Middle frontal gyrus (tissue), 1 donor: ENCODE measurements around the gene ZKSCAN5.

Source experiments
- DNase-seq: peaks from one replicate; pipeline ENCODE4 v3.0.0-alpha.2; 2015; ENCODE audit warnings: low spot score; ENCODE audit errors: extremely low spot score

Gene ZKSCAN5

DNA sequence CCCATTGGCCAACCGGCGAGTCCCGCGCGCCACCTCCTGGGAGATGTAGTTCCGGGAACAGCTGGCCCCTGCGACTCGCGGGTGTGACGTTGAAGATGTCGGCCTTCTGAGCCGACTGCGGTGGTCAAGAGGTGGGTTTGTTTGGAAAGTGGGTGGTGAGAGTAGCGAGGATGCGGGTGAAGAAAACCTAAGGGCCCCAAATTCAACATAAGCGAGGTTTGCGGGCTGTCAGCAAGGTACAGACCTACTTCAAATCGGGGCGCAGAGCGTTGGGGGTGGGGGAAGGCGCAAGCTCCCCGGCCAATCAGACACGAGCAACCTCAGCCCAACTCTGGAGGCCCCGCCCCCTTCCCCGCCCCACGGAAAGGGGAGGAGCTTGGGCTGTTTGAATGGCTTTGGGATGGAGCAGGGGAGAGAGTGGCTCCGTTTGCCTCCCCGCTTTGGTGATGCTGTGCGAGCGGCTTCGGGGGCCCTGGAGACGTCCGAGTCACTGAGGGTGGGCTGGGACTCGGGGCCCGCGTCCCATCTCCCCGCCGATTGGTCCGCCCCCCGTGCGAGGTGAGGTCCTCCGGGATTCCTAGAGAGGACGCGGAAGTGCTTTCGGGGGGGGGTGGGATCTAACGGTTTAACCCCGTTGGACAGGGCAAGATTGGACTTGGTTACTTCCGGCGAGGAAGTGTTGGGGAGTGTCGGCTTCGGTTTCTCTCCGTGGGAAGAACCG, at the start of gene ZKSCAN5:
Gene ZKSCAN5, plus strand, starts transcription at position 60 of the 721 bp plus-strand sequence. CDS start 1,383 bp downstream, outside the sequence.
- DNase-seq, result peak; percentile 89

DNA sequence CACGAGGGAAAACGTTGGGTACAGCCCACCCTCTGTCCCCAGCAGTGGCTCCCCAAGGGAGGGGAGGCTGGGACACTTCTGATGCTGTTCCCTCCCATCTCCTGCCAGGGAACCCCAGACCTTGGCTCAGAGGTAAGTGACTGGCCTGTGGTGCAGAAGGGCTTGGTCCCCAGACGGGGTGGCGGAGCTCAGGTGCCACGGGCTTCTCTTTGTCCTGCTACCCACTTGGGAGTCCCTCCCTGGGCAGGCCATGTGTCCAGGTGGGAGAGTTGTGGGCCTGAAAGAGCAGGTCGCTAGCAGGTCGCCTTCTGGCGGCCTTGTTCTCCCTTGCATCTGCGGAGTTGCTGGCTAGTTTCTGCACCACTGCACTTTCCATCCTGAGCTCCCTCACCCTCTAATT, 48.6 kb upstream of the ZKSCAN5 start:
- DNase-seq, result no peak

DNA sequence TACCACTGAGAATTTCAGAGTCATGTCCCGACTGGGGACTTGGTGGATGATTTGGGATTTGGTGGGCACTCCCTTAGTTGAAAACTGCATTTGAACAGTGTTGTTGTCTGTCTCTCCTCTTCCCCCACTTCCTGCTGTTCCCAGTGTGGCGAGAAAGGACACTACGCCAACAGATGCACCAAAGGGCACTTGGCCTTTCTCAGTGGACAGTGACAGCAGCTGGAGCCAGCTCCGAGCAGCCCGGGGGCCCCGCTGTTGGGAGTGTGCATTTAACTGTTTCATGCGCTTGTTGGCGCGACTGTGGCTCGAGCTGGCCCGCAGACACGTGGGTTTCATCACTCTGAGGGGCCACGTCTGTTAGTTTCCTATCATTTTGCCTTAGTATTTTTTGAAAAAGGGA, 48.2 kb upstream of the ZKSCAN5 start:
- DNase-seq, result no peak

DNA sequence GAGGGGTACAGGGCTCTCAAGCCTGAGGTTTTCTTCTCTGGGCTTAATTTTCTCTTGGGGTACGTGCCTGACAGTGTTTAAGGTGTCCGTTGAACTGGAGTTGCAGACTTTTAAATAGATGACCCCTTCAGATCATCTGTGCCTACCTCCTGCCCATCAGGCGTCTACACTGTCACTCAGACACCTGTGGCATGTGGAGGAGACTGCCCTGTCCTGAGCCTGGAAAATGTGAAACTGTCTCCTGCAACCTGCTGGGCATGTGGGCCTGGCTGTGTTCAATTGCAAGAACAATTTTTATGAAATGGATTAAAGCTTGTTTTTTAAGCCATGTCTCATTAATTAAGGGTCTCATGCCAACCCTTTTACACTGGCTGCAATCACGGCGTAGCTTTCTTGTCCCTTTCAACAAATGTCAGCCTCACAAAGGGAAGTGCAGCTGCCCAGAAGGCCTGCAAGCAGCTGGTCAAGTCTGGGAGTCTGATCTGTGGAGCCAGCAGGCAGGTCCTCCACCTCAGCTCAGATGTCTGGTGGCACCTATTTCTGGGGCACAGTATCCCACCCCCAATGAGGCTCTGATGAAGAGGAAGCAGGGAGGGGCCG, 47.3 kb upstream of the ZKSCAN5 start:
- no peak for DNase-seq

DNA sequence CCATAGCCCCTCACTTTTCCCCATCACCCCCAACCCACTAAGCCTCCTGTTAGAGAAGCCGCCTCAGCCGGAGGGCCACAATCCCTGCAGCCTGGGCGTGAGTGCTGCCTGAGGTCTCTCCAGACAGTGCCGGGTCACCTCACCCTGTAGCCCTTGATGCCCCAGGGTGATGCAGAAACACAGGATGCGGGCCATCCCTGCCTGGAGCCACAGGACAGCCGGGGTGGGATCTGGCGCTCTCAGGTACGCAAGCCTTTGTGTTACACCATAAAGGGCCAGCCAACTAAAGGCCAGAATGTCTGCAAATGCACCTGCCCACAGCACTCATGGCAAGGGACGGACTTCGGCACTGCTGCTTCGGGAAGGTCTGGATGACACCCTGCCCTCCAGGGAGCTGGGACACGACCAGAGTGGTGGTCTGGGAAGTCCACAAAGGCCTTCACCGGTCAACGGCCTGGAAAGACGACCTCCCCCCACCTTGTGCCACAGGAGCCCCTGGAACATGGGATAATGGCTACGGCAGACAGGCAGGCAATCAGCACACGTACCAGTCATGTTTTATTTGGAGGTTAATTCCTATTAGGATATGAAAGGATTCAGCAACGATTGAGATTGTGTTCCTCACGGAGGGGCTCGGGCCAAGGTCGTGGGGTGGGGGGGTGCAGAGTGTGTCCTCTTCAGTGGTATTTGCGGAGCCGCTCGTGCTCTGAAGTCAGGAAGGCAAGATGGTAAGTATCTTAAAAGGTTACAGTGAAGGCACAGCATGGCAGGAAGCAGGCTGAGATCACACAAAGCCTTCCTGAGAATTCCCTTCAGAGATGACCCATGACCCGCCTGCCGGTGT, 46.6 kb upstream of the ZKSCAN5 start:
- no peak for DNase-seq

DNA sequence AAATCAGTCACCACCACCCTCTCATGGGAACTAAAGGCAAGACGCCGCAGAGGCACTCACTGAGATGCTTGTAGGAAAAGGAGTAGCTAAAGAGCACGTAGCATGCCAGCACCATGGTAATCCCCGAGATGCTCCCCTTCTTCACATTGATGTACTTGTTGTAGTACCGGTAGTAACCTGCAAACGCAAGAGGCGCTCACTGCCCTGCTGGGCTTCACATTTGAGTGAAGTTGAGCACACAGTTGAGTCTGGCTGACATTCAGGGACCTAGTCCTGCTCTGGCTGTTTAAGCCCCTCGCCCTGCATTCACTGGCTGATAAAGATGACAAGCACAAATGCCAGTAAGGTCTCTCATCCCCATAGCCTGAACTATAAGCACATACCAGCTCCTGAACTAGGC, 45.4 kb upstream of the ZKSCAN5 start:
- no peak for DNase-seq

DNA sequence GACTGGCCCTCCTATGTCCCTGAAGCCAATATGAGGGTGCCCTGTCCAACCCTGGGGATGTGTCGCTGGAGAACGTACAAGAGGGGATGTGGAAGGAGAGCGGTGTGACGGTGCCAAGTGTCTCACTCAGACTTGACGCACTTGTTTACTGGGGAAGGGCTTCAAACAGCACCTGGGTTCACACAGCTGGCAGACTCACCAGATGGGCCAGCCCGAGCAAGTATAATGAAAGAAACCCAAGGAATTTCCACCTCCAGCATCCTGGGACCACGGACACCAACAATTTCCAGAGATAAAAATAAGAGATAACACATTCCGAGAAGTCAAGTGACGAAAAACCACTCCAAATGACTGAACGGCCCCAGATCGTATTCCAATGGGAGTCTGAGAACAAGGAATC, 43.8 kb upstream of the ZKSCAN5 start:
- no peak for DNase-seq

DNA sequence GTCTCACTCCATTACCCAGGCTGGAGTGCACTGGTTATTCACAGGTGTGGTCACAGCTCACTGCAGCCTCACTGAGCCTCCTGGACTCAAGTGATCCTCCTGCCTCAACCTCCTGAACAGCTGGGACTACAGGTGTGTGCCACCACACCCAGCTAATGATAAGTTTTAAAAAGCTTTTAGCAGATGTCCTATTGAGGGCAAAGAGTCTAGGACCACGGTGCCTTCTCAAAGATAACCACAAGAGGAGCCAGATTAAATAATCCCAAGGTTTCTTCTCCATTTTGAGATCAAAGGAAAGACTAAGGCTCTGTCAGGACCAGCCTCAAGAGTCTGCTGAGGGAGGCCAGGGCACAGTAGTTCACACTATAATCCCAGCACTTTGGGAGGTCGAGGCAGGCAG, 43.2 kb upstream of the ZKSCAN5 start:
- no peak for DNase-seq

DNA sequence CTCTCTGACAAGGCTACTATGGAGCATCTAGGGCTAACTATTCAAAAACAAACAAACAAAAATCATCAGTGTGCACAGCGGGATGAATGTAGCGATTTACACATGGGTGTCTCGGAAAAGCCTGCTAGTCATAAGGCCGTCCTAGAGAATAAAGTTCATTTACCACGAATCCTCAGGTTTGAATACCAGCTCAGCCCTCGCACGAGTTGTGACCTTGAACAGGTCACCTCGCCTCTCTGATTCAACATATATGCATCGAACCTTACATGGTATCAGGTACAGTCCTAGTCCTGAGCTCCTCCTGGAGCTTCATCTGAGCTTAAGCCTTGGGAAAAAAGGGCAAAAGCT, 39.1 kb upstream of the ZKSCAN5 start:
- no peak for DNase-seq

DNA sequence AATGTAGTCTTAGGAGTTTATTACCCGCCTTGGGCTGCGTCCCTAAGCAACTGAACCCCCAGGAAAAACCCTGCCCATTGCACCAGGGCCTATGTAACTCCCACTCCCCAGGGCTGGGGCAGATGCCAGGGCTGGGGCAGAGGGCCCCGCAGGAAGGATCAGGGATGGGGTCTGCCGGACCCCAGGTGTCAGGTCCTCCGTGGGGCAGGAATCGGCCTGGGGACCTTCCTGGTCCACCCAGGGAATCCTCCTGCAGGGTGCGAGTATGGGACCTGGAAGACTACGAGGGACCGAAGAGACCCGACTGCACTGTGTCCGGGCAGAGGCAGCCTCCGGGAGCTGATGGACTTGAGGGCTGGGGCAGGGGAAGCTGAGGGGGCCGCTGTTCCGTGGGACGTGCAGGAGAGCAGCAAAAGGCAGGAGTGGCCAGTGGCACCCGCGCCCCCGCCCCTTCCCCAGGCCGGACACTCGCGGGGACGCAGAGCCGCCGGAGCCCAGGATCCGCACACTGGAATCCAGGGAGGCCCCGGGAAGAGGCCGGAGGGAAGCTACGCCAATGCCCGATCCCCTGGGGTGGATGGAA, 36.0 kb upstream of the ZKSCAN5 start:
- no peak for DNase-seq

DNA sequence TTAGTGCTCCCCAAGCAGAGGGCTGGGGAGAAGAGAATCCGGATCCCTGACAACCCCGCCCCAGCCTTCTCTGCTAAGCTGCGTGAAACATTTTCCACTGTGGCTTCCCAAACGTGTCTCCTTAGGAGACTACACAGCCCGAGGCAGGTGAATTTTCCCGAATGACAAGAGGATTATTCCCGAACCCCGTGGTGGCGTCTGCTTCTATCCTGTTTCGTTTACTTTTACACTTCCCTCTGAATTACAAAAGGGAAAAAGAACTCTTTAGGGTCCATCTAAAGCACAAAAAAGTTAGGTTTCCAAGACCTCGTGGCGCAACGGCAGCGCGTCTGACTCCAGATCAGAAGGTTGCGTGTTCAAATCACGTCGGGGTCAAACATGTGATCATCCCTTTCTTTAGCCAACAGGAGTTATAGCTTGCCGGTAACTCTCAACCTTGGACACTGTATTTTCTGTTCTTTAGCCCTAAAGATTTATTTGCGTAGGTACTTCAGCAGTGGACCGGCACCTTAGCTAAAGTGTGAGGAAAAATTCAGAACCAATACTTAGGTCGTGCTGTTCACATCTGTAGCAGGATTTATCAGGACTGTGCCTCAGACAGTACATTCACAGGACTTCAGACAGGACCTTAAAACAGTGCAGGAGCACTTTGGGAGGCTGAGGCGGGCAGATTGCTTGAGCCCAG, 34.9 kb upstream of the ZKSCAN5 start:
- DNase-seq, result no peak

DNA sequence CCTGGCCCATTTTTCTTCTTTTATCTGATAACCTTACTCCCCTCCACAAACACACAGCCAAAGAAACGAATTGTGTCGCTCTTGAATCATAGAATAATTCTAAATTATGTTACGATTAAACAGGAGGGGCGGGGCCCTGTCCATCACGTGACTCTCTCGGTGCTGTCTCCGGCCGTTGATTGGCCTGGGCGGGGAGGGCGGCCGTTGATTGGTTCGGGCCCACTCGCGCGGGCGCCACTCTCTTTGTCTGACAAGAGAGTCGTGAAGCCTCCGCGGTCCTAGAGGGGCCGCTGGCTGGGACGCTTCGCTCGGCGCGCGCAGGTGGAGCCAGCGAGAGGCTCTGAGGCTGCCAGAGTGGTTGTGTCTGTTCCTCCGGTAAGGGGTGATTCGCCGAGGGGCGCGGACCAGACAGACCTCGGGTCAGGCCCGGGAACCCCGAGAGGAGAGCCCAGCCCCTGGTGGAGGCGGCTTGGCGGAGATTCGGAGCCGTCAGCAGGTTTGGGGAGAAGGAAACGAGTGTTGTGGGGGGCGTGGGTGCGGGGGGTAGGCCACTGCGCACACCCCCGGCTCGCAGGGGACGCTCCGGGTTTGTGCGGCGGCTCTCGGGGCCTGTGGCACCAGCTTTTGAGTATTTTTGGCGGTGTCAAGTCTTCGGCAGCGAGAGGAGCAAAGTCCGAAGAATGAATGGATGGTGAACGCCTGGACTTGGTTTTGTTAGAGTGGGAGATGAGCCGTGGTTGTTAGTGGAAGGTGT, 31.7 kb upstream of the ZKSCAN5 start, which contains the start of gene ZNF789:
Gene ZNF789, plus strand, starts transcription at position 330 of the 754 bp plus-strand sequence. CDS start 3,567 bp downstream, outside the sequence.
- DNase-seq, result peak; percentile 97

DNA sequence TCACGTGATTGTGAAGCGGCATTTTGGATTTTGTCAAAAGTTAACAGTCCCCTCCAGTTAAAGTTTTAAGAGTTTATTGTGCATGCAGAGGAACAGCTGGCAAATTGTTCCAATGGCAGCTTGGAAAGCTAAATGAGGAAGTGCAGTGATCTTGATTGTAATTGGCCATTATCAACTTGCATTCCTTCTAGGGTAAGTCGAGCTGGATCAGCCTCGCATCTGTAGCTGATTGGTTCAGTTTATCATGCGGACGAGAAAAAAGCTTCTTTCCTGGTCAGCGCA, 31.2 kb upstream of the ZKSCAN5 start:
- no peak for DNase-seq

DNA sequence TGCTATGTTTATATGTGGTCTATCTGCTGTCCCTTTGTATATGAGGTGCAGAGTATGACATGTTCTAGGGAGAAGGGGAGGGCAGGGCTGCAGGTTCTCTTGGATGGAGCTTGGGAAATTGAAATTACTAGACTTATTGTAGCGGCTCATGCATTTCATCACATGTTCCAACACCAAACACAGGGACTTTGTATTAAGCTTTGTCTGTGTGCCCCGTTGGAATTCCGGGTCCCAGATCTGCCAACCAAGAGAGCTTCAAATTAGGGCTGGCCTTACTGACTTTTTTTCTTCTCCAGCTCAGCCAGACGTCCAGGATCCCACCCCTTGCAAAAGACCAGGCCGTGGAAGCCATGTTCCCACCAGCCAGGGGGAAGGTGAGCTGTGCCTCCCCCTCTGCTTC, 28.4 kb upstream of the ZKSCAN5 start:
- DNase-seq, result no peak

DNA sequence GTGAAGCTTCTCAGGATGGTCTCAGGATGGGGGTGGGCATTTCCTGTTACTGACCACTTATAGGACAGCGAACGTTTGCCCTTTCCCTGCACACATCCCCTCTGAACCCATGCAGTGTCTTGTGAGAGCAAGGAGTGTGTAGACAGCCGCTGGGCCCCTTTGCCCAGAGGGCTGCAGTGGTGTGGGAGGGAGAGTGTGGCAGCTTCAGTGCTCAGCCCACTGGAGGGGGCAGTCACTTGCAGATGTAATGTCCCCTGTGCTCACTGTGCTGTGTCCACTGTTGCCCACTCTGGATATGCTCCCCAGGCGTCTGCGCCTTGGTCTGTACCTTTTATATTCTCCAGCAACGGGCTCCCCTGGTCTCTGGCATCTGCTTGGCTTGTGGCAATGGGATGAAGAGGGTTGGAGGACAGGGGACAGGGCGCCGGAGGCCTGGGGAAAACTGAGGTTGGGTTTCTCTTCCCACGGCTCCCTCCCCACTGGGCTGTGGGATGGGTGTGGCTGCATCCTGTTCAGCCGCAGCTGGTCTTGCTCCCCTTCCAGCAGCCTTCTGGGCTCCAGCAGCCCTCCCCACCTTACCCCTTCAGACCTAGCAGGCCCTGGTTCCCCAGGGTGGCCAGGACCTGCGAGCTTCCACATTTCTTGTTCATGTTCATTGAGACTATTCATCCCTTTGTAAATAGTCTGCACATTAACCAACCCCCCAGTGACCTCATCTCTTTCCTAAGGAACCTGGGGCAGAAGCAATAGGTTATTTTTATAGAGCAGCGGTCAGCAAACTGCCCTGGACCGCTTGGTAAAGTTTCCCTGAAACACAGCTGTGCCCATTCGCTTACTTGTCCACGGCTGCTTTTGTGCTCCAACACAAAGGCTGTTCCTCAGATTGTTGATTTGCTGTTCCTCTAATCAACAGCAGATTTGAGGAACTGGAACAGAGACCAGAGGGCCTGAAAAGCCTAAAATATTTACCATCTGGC, 25.7 kb upstream of the ZKSCAN5 start:
- DNase-seq, result no peak

DNA sequence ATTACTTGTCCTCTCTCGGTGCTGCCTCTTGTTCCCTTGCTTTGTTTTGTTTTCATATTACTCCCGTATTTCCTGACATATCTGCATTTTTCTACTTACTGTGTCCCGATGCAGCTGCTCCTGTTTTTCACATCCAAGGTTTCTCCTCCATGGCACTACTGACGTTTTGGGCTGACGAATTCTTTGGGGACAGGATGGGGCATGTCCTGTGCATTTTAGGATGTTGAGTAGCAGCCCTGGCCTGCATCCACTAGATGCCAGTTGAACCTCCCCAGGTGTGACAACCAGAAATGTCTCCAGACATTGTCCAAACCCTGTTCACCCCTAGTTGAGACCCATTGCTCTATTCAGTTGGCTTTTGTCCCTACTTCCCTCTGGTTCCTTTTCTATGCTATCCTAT, 19.4 kb upstream of the ZKSCAN5 start:
- no peak for DNase-seq

DNA sequence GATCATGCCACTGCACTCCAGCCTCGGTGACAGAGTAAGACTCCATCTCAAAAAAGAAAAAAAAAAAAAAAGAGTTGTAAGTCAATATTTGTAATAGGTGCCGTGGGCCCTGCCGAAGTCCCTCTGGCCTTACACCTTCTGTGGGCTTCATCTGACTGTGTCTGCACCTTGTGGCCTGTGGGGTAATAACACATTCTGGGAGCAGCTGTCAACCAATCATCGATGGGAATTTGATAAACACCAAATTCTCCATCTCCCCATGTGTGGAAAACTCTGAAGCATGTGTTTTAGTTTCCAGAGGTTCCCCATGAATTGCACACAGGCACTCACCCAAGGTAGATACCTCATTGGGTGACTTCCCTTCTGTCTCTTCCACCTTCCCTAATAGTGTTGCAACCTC, 15.2 kb upstream of the ZKSCAN5 start:
- DNase-seq, result no peak

DNA sequence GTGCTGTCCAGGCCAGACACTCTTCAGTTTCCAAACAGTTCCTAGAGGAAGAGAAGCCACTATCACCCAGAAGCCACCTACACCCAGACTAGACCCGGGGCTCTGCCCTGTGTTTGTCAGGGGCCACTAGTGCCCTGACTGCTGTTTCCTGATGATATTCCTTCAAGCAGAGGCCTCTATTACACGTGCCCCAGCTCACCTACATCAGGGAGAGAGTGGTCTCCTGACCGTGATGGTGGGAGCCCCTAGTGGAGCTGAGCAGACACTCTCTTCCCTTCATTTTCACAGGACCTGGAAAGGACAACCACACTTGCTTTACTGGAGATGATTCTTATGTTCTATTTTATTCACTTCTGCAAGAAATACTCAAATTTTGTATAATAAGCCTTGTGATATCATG, 13.6 kb upstream of the ZKSCAN5 start:
- DNase-seq, result no peak

DNA sequence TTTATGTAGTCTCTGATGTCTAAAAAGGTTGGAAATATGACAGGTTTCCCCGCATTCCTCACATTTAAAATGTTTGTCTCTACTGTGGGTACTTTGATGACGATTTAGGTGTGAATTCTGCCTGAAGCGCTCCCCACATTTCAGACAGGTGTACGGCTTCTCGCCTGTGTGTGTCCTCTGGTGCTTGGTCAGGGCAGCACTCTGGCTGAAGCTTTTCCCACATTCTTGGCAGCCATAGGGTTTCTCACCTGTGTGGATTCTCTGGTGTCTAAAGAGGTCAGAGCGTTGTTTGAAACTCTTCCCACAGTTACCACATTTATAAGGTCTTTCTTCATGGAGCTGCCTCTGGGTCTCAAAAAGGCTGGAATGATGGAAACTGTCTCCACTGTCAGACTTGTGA, 10.6 kb upstream of the ZKSCAN5 start:
- no peak for DNase-seq
